Karpas-422 (cell line): ENCODE data around the gene NXPE2. TPM values are rescaled to one million over a fixed set of nuclear protein-coding genes. Genes with fewer than 3 reads are reported as not detected.

Experiments
- total RNA-seq: library from RNA; depleted of rRNA; stranded (reverse); fragments of >200 nt; shearing (Covaris generic); gene quantifications from 2 replicates; pipeline ENCODE4 v1.2.3, GENCODE V29; 2014; ENCODE audit warnings: low replicate concordance; rRNA removed

Gene NXPE2
- total RNA-seq, 1 experiment from 2014 or later: not detected

Other genes with a start within 250 kb of the NXPE2 start
- 30.4 and 35.2 TPM in 2 replicates for gene REXO2, start 239.1 kb upstream of the NXPE2 start, total RNA-seq
- gene NXPE1, start 118.6 kb upstream of the NXPE2 start, total RNA-seq: not detected in 2 replicates
- not detected in 2 replicates for gene NXPE4, start 82.7 kb upstream of the NXPE2 start, total RNA-seq